Gastrocnemius medialis (tissue), 4 donors: ENCODE data around the gene PTAR1.

Experiments
- POLR2A ChIP-seq, 2 donors: fragments of 450-650 bp; IDR thresholded peaks; one replicate each; pipeline ENCODE4 v1.6.1; 2017; ENCODE audit warnings: antibody characterized with exemption in 2 of 2, mild to moderate bottlenecking in 2 of 2, moderate library complexity in 2 of 2
- TF ChIP-seq, protein P1 (sequence below), 5 experiments: fragments of 450-650 bp in 3 of 5; fragments of 200-600 bp in 2 of 5; sonication (generic) in 2 of 5; IDR thresholded peaks in 4 of 5; conservative IDR thresholded peaks in 1 of 5; 1 replicate in 4 of 5; 2 replicates in 1 of 5; pipeline ENCODE4 v1.5.1; 2016 to 2019; ENCODE audit warnings: antibody characterized with exemption in 5 of 5, mild to moderate bottlenecking in 3 of 5, moderate library complexity in 3 of 5

DNA sequence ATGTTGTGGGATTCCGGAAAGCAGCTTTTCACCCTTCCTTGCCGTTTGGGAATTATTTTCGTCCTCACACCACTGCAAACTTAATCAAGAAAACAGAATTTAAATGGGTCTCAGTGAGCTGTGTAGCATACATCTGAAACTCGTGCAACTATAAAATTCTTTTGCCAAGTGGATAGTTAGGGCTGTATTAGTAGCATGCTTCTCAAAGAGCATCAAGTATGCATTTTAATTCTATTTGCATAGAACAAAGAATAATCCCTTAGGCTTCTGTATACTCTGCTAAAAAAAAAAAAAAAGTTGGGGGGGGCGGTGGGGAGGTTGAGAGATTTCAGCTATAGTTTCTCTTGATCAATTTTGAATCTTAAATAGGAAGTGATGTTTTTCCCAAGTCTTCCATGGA lies 75.9 kb downstream of the PTAR1 start:
- TF ChIP-seq, protein P1, sequence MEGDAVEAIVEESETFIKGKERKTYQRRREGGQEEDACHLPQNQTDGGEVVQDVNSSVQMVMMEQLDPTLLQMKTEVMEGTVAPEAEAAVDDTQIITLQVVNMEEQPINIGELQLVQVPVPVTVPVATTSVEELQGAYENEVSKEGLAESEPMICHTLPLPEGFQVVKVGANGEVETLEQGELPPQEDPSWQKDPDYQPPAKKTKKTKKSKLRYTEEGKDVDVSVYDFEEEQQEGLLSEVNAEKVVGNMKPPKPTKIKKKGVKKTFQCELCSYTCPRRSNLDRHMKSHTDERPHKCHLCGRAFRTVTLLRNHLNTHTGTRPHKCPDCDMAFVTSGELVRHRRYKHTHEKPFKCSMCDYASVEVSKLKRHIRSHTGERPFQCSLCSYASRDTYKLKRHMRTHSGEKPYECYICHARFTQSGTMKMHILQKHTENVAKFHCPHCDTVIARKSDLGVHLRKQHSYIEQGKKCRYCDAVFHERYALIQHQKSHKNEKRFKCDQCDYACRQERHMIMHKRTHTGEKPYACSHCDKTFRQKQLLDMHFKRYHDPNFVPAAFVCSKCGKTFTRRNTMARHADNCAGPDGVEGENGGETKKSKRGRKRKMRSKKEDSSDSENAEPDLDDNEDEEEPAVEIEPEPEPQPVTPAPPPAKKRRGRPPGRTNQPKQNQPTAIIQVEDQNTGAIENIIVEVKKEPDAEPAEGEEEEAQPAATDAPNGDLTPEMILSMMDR (IDR thresholded peaks at IDR 0.05 in 4 of 5, conservative IDR thresholded peaks at IDR 0.05 in 1 of 5) = no peak
- TF ChIP-seq POLR2A (IDR thresholded peaks at IDR 0.05) = no peak
